Measurements from ENCODE around the gene ATP2C2. TPM values are rescaled to one million over a fixed set of nuclear protein-coding genes. Genes with fewer than 3 reads are reported as not detected.

ATP2C2 gene
- total and polyA plus RNA-seq, 9 of the 15 experiments (the other 6 are each of a cell fraction or from before 2014, with no cell fraction given): 0.75 TPM; not detected in 8

GRCh38 chr16:84498223-84498610, 129.9 kb downstream of the ATP2C2 start:
- intact Hi-C loops (cut with micrococcal nuclease) (no loop called here), in situ Hi-C loops (cut with MboI) (no loop called here)

More at GRCh38 chr16:84498223-84498610, 129.9 kb downstream of the ATP2C2 start:
- Histone ChIP-seq H3K27ac (ENCODE audit: extremely low read depth, low read depth, low read length) (no peak overlapping the region), H3K79me2 (ENCODE audit: control insufficient read depth, insufficient read depth, low read length) (no peaks in the 10 kb centered on the region), H3K9ac (ENCODE audit: insufficient read depth in 1 of 2, low read depth in 2 of 2, low read length in 2 of 2) (no peak overlapping the region), H3K4me2 (ENCODE audit: insufficient read depth, low read length) (no peak overlapping the region), H3K9me3 (replicated peaks; ENCODE audit: control insufficient read depth, insufficient read depth, low read depth, low read length) (no peaks in the 10 kb centered on the region; the same call in 1 of the 2 replicates), H4K20me1 (replicated peaks; ENCODE audit: control insufficient read depth, insufficient read depth, low read length) (no peaks in the 10 kb centered on the region), H3K36me3 (ENCODE audit: control insufficient read depth, insufficient read depth, low read length) (peaks cover 10% of the 10 kb centered on the region), H3K4me1 (replicated peaks in 1 of 2; ENCODE audit: control insufficient read depth in 2 of 2, insufficient read depth in 2 of 2, low read length in 2 of 2) (peaks cover 4 to 6% of the 10 kb centered on the region in 2 experiments; a peak in 4 of 5 replicates), H3K9me1 (ENCODE audit: control insufficient read depth, insufficient read depth, low read length) (no peaks in the 10 kb centered on the region), H2AFZ (ENCODE audit: low read depth, low read length) (no peak overlapping the region), H3K4me3 (no peak overlapping the region), H3K27me3 (ENCODE audit: control insufficient read depth in 2 of 2, insufficient read depth in 2 of 2, low read length in 2 of 2) (no peaks in the 10 kb centered on the region)
- POLR2A ChIA-PET: interaction anchor here (0.6 to 1.5 kb wide), 3 partner anchors 9 to 225 kb away, joined by 4 to 8 read pairs (median 4); no protein-coding TSS in a partner anchor
- 46% methylated on average over 2 of the region's 2 CpGs for WGBS (ENCODE audit: insufficient coverage, low coverage, missing lambda C conversion rate)
- CTCF ChIA-PET (ENCODE audit: low intra/inter-chr PET ratio): no interaction called here
- no TSS peak for BruUV-seq (replicated peaks)
- ATAC-seq: no peak
- no peak for DNase-seq (ENCODE audit: extremely low read depth in 1 of 4, low spot score in 3 of 4)
- no peak for FAIRE-seq
- TF ChIP-seq HMGN3 (IDR thresholded peaks at IDR 0.05; ENCODE audit: borderline replicate concordance, extremely low read depth, insufficient read length, low read depth, low read length) (no peak), ZNF121 (CRISPR knock-in tag; conservative IDR thresholded peaks at IDR 0.05) (peak; percentile 84), RBM25 (IDR thresholded peaks at IDR 0.05; ENCODE audit: low read depth, low read length, severe bottlenecking) (peak; percentile 7), SRSF9 (IDR thresholded peaks at IDR 0.05; ENCODE audit: borderline replicate concordance, low read depth, low read length) (no peak), RBM17 (IDR thresholded peaks at IDR 0.05; ENCODE audit: borderline replicate concordance, low read depth, low read length) (no peak), ZNF584 (CRISPR knock-in tag; IDR thresholded peaks at IDR 0.05; ENCODE audit: low read depth) (no peak)
- TF ChIP-seq, protein P1, sequence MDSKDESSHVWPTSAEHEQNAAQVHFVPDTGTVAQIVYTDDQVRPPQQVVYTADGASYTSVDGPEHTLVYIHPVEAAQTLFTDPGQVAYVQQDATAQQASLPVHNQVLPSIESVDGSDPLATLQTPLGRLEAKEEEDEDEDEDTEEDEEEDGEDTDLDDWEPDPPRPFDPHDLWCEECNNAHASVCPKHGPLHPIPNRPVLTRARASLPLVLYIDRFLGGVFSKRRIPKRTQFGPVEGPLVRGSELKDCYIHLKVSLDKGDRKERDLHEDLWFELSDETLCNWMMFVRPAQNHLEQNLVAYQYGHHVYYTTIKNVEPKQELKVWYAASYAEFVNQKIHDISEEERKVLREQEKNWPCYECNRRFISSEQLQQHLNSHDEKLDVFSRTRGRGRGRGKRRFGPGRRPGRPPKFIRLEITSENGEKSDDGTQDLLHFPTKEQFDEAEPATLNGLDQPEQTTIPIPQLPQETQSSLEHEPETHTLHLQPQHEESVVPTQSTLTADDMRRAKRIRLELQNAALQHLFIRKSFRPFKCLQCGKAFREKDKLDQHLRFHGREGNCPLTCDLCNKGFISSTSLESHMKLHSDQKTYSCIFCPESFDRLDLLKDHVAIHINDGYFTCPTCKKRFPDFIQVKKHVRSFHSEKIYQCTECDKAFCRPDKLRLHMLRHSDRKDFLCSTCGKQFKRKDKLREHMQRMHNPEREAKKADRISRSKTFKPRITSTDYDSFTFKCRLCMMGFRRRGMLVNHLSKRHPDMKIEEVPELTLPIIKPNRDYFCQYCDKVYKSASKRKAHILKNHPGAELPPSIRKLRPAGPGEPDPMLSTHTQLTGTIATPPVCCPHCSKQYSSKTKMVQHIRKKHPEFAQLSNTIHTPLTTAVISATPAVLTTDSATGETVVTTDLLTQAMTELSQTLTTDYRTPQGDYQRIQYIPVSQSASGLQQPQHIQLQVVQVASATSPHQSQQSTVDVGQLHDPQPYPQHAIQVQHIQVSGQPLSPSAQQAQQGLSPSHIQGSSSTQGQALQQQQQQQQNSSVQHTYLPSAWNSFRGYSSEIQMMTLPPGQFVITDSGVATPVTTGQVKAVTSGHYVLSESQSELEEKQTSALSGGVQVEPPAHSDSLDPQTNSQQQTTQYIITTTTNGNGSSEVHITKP (IDR thresholded peaks at IDR 0.05; ENCODE audit: partially characterized antibody): no peak
- TF ChIP-seq, protein P2, sequence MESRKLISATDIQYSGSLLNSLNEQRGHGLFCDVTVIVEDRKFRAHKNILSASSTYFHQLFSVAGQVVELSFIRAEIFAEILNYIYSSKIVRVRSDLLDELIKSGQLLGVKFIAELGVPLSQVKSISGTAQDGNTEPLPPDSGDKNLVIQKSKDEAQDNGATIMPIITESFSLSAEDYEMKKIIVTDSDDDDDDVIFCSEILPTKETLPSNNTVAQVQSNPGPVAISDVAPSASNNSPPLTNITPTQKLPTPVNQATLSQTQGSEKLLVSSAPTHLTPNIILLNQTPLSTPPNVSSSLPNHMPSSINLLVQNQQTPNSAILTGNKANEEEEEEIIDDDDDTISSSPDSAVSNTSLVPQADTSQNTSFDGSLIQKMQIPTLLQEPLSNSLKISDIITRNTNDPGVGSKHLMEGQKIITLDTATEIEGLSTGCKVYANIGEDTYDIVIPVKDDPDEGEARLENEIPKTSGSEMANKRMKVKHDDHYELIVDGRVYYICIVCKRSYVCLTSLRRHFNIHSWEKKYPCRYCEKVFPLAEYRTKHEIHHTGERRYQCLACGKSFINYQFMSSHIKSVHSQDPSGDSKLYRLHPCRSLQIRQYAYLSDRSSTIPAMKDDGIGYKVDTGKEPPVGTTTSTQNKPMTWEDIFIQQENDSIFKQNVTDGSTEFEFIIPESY (CRISPR knock-in tag; IDR thresholded peaks at IDR 0.05): no peak
- TF ChIP-seq, protein P3, sequence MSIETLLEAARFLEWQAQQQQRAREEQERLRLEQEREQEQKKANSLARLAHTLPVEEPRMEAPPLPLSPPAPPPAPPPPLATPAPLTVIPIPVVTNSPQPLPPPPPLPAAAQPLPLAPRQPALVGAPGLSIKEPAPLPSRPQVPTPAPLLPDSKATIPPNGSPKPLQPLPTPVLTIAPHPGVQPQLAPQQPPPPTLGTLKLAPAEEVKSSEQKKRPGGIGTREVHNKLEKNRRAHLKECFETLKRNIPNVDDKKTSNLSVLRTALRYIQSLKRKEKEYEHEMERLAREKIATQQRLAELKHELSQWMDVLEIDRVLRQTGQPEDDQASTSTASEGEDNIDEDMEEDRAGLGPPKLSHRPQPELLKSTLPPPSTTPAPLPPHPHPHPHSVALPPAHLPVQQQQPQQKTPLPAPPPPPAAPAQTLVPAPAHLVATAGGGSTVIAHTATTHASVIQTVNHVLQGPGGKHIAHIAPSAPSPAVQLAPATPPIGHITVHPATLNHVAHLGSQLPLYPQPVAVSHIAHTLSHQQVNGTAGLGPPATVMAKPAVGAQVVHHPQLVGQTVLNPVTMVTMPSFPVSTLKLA (conservative IDR thresholded peaks at IDR 0.05): no peak
- TF ChIP-seq, protein P4, sequence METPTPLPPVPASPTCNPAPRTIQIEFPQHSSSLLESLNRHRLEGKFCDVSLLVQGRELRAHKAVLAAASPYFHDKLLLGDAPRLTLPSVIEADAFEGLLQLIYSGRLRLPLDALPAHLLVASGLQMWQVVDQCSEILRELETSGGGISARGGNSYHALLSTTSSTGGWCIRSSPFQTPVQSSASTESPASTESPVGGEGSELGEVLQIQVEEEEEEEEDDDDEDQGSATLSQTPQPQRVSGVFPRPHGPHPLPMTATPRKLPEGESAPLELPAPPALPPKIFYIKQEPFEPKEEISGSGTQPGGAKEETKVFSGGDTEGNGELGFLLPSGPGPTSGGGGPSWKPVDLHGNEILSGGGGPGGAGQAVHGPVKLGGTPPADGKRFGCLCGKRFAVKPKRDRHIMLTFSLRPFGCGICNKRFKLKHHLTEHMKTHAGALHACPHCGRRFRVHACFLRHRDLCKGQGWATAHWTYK (CRISPR knock-in tag; IDR thresholded peaks at IDR 0.05): no peak
- TF ChIP-seq, protein P5, sequence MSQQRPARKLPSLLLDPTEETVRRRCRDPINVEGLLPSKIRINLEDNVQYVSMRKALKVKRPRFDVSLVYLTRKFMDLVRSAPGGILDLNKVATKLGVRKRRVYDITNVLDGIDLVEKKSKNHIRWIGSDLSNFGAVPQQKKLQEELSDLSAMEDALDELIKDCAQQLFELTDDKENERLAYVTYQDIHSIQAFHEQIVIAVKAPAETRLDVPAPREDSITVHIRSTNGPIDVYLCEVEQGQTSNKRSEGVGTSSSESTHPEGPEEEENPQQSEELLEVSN (IDR thresholded peaks at IDR 0.05; ENCODE audit: borderline replicate concordance in 1 of 2, extremely low read depth in 1 of 2, insufficient read depth in 1 of 2, insufficient read length in 1 of 2, low read depth in 1 of 2, low read length in 1 of 2, poor library complexity in 1 of 2, severe bottlenecking in 1 of 2): no peak

Data from K562 (cell line).